Neural cell (in vitro differentiated cells): Measurements from ENCODE around the gene MYCBPAP. TPM values are rescaled to one million over a fixed set of nuclear protein-coding genes. Genes with fewer than 3 reads are reported as not detected.

Source experiments
- H2AFZ ChIP-seq: fragments of 200-600, 300-800 bp; sonication (generic), shearing (Covaris generic); 2 replicates; pipeline ENCODE4 v1.6.0; 2014; ENCODE audit warnings: low read depth, mild to moderate bottlenecking, antibody characterized with exemption, low read length, moderate library complexity
- H3F3A ChIP-seq: fragments of 200-600 bp; shearing (Covaris generic); 2 replicates; pipeline ENCODE4 v1.6.1; 2016; ENCODE audit warnings: mild to moderate bottlenecking, moderate library complexity, mixed read lengths, antibody characterized with exemption, low read length; ENCODE audit not compliant: insufficient read depth, poor library complexity, severe bottlenecking
- H3K27ac ChIP-seq: fragments of 200-600, 300-800 bp; sonication (generic), shearing (Covaris generic); 2 replicates; pipeline ENCODE4 v1.5.1; 2014; ENCODE audit warnings: mild to moderate bottlenecking, low read length, moderate library complexity
- H3K27me3 ChIP-seq: fragments of 300-800, 200-600 bp; sonication (generic), shearing (Covaris generic); 2 replicates; pipeline ENCODE4 v1.6.0; 2014; ENCODE audit warnings: mild to moderate bottlenecking, low read depth, low read length, moderate library complexity; ENCODE audit not compliant: insufficient read depth
- H3K36me3 ChIP-seq: fragments of 300-800, 200-600 bp; sonication (generic), shearing (Covaris generic); 2 replicates; pipeline ENCODE4 v1.5.1; 2014; ENCODE audit warnings: mild to moderate bottlenecking, antibody characterized with exemption, low read length, moderate library complexity; ENCODE audit not compliant: insufficient read depth
- H3K4me2 ChIP-seq: fragments of 300-800, 200-600 bp; sonication (generic), shearing (Covaris generic); 2 replicates; pipeline ENCODE4 v1.6.0; 2014; ENCODE audit warnings: mild to moderate bottlenecking, low read length
- H3K4me3 ChIP-seq: fragments of 300-800, 200-600 bp; sonication (generic), shearing (Covaris generic); 2 replicates; pipeline ENCODE4 v1.5.1; 2014; ENCODE audit warnings: mild to moderate bottlenecking, low read length, moderate library complexity
- H3K79me2 ChIP-seq: fragments of 200-600 bp; shearing (Covaris generic); replicated peaks from 2 replicates; pipeline ENCODE4 v1.6.0; 2014; ENCODE audit warnings: mild to moderate bottlenecking, low read length, moderate library complexity; ENCODE audit not compliant: insufficient read depth
- H3K9ac ChIP-seq: fragments of 300-800, 200-600 bp; sonication (generic), shearing (Covaris generic); 2 replicates; pipeline ENCODE4 v1.6.1; 2016; ENCODE audit warnings: mild to moderate bottlenecking, low read length, mixed read lengths
- H3K9me2 ChIP-seq: fragments of 200-600 bp; shearing (Covaris generic); 2 replicates; pipeline ENCODE4 v1.6.1; 2016; ENCODE audit warnings: mild to moderate bottlenecking, low read length, mixed read lengths; ENCODE audit not compliant: insufficient read depth
- H3K9me3 ChIP-seq: fragments of 200-600, 300-800 bp; sonication (generic), shearing (Covaris generic); 2 replicates; pipeline ENCODE4 v1.6.1; 2016; ENCODE audit warnings: mild to moderate bottlenecking, mixed run types, low read length, moderate library complexity, mixed read lengths
- H4K20me1 ChIP-seq: fragments of 200-600 bp; shearing (Covaris generic); 2 replicates; pipeline ENCODE4 v1.6.1; 2016; ENCODE audit warnings: mild to moderate bottlenecking, mixed run types; ENCODE audit not compliant: insufficient read depth
- EP300 ChIP-seq: fragments of 450-650 bp; conservative IDR thresholded peaks from 2 replicates; pipeline ENCODE4 v1.6.1; 2014; ENCODE audit warnings: antibody characterized with exemption, mild to moderate bottlenecking, moderate library complexity; ENCODE audit not compliant: poor library complexity, severe bottlenecking
- EZH2 ChIP-seq: fragments of 200-600, 300-800 bp; shearing (Covaris generic), sonication (generic); IDR thresholded peaks from 2 replicates; pipeline ENCODE4 v1.6.1; 2014; ENCODE audit warnings: antibody characterized with exemption, low read length, borderline replicate concordance, mild to moderate bottlenecking; ENCODE audit not compliant: insufficient read depth, poor library complexity, severe bottlenecking
- MXI1 ChIP-seq: fragments of 450-650 bp; conservative IDR thresholded peaks from 2 replicates; pipeline ENCODE4 v1.6.1; 2014; ENCODE audit warnings: antibody characterized with exemption, mild to moderate bottlenecking; ENCODE audit not compliant: poor library complexity, severe bottlenecking
- POLR2AphosphoS5 ChIP-seq: IDR thresholded peaks from 2 replicates; pipeline ENCODE4 v1.6.1; 2012
- RAD21 ChIP-seq: fragments of 450-650 bp; conservative IDR thresholded peaks from 2 replicates; pipeline ENCODE4 v1.6.1; 2014; ENCODE audit warnings: antibody characterized with exemption, mild to moderate bottlenecking, moderate library complexity
- SMC3 ChIP-seq: fragments of 450-650 bp; conservative IDR thresholded peaks from 2 replicates; pipeline ENCODE4 v1.6.1; 2014; ENCODE audit warnings: antibody characterized with exemption, mild to moderate bottlenecking, moderate library complexity; ENCODE audit not compliant: poor library complexity
- TAF1 ChIP-seq: IDR thresholded peaks from 2 replicates; pipeline ENCODE4 v1.6.1; 2012; ENCODE audit warnings: low read depth
- polyA plus RNA-seq: library from polyadenylated mRNA; depleted of rRNA; stranded (reverse); fragments of >200 nt; gene quantifications from 2 replicates; pipeline ENCODE4 v1.2.3, GENCODE V29; 2014
- TF ChIP-seq, protein P1 (sequence below): IDR thresholded peaks from 2 replicates; pipeline ENCODE4 v1.6.1; 2012; ENCODE audit warnings: borderline replicate concordance
- TF ChIP-seq, protein P2 (sequence below): fragments of 450-650 bp; IDR thresholded peaks from 2 replicates; pipeline ENCODE4 v1.5.1; 2014; ENCODE audit warnings: antibody characterized with exemption, mild to moderate bottlenecking, moderate library complexity; ENCODE audit not compliant: poor library complexity, severe bottlenecking

Gene MYCBPAP
- polyA plus RNA-seq, 1 donor from 2014 or later = 0.35 TPM

DNA sequence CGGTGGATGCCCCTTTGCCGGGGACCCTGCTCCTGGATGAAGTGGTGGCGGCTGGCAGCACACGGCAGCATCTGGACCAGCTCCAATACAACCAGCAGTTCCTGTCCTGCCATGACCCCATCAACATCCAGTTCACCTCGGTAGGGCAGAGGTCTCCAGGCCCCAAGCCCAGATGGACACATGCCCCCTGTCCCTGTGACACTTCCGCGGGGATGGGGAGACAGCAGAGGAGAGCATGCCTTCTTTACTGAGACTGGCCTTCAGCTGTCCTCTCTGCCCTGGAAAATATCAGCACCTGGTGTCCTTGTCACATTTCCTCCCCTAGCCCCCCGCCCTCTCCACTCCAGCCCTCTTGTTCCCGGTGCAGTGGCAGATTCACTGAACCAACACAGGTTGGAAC, 45.8 kb upstream of the MYCBPAP start:
- TF ChIP-seq SMC3 (no peak), EP300 (no peak), TAF1 (no peak), EZH2 (no peak), POLR2AphosphoS5 (no peak), MXI1 (no peak), RAD21 (no peak)
- TF ChIP-seq, protein P1, sequence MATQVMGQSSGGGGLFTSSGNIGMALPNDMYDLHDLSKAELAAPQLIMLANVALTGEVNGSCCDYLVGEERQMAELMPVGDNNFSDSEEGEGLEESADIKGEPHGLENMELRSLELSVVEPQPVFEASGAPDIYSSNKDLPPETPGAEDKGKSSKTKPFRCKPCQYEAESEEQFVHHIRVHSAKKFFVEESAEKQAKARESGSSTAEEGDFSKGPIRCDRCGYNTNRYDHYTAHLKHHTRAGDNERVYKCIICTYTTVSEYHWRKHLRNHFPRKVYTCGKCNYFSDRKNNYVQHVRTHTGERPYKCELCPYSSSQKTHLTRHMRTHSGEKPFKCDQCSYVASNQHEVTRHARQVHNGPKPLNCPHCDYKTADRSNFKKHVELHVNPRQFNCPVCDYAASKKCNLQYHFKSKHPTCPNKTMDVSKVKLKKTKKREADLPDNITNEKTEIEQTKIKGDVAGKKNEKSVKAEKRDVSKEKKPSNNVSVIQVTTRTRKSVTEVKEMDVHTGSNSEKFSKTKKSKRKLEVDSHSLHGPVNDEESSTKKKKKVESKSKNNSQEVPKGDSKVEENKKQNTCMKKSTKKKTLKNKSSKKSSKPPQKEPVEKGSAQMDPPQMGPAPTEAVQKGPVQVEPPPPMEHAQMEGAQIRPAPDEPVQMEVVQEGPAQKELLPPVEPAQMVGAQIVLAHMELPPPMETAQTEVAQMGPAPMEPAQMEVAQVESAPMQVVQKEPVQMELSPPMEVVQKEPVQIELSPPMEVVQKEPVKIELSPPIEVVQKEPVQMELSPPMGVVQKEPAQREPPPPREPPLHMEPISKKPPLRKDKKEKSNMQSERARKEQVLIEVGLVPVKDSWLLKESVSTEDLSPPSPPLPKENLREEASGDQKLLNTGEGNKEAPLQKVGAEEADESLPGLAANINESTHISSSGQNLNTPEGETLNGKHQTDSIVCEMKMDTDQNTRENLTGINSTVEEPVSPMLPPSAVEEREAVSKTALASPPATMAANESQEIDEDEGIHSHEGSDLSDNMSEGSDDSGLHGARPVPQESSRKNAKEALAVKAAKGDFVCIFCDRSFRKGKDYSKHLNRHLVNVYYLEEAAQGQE = no peak
- TF ChIP-seq, protein P2, sequence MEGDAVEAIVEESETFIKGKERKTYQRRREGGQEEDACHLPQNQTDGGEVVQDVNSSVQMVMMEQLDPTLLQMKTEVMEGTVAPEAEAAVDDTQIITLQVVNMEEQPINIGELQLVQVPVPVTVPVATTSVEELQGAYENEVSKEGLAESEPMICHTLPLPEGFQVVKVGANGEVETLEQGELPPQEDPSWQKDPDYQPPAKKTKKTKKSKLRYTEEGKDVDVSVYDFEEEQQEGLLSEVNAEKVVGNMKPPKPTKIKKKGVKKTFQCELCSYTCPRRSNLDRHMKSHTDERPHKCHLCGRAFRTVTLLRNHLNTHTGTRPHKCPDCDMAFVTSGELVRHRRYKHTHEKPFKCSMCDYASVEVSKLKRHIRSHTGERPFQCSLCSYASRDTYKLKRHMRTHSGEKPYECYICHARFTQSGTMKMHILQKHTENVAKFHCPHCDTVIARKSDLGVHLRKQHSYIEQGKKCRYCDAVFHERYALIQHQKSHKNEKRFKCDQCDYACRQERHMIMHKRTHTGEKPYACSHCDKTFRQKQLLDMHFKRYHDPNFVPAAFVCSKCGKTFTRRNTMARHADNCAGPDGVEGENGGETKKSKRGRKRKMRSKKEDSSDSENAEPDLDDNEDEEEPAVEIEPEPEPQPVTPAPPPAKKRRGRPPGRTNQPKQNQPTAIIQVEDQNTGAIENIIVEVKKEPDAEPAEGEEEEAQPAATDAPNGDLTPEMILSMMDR = no peak
- no peaks in the 10 kb centered on the region for H3K36me3 ChIP-seq

DNA sequence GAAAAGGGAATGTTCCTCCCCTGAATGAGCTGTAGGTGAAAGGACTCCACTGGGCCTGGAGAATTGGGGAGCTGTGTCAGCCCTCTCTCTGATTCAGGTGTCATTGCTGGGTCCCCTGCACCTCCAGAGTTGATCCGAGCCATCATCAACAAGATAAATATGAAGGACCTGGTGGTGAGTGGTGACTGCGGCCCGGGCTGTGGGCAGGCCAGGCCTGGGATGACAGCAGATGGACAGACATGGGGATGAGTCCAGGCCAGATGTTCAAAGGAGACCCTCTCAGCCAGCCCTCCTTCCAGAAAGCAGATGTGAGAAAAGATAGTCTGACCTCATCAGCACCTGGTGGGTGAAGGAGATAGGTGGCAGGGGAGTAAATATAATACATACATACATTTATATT, 44.1 kb upstream of the MYCBPAP start:
- Histone ChIP-seq H3K27ac (no peak overlapping the region), H3F3A (no peaks in the 10 kb centered on the region), H3K9me2 (no peaks in the 10 kb centered on the region), H3K9ac (no peak overlapping the region), H3K36me3 (no peaks in the 10 kb centered on the region), H2AFZ (no peak overlapping the region), H3K9me3 (no peaks in the 10 kb centered on the region), H4K20me1 (no peaks in the 10 kb centered on the region), H3K4me2 (no peak overlapping the region), H3K79me2 (no peaks in the 10 kb centered on the region), H3K4me3 (no peak overlapping the region), H3K27me3 (peaks cover 18% of the 10 kb centered on the region)
- TF ChIP-seq, protein P1 = no peak
- no peak for TF ChIP-seq TAF1
- no peak for TF ChIP-seq EZH2
- TF ChIP-seq, protein P2 = no peak
- no peak for TF ChIP-seq MXI1
- TF ChIP-seq POLR2AphosphoS5 = no peak
- TF ChIP-seq RAD21 = no peak
- no peak for TF ChIP-seq EP300
- no peak for TF ChIP-seq SMC3

More for the DNA sequence above, 45.8 kb upstream of the MYCBPAP start:
- Histone ChIP-seq H3K27ac (no peak overlapping the region), H3K9me3 (no peaks in the 10 kb centered on the region), H3K4me3 (no peak overlapping the region), H3K4me2 (no peak overlapping the region), H3K9me2 (no peaks in the 10 kb centered on the region), H3K27me3 (peaks cover 1% of the 10 kb centered on the region), H4K20me1 (no peaks in the 10 kb centered on the region), H3K9ac (no peak overlapping the region), H3K79me2 (no peaks in the 10 kb centered on the region), H2AFZ (no peak overlapping the region), H3F3A (no peaks in the 10 kb centered on the region)
